ENCODE data around the gene STIL.
"Not testable (repeated sequence)": the region's sequence is repeated elsewhere in the genome, so short reads cannot be mapped to it uniquely, and the experiment has no call there.

The STIL gene

DNA sequence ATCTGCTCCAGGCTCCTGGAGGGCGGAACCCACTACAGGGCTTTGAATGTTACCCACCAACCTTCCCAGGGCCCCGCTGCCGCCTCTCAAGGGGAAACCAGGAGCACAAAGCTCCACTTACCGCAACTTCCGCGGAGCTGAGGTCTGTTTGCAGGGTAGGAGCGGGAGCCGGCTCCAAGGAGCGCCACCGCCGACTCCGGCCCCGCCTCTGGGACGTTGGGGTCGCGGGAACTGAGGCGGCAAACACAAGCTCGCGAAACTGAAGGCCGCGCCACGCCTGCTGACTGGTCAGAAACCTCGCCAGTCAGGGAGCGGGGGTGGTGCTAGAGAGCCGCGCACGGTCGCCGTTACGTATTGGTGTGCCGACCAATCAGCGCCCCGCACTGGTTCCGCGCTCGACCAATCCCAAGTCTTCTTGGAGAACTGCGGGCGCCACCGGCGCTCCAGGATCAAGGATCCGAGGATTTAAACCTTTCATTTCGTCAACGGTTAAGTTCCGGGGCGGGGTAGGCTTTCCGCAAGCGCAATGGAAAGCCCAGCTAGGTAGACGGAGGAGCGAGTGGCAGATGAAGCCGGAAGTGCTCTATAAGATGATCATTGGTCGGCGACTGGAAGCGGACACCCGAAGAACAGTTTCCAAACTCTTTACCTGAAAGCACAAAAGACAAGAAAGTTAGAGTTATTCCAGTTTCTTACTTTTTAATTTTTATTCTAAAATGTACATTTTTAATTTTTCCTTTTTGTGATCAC lies at the start of gene STIL:
TSS of gene STIL (minus strand) at position 233 of the 750 bp plus-strand sequence. CDS start 3,828 bp downstream, outside the sequence.
- DNase-seq: peak; percentile 95 to 96

DNA sequence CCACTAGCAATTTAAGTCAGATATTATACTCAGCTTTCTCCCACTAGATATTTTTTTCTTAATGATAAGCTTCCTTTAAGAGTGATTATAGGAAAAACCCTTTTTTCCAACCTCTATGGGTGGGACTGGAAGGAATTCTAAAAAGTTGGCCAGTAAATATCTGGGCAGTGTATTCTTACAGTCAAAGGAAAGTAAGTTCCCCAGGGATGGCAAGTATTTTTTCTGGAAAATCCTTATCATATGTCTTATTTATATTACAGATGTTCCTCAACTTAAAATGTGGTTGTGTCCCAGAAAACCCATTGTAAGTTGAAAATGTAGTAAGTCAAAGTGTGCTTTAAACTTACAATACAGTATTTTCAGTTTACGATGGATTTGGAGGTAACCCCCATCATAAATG lies 48.9 kb upstream of the STIL start:
- no peak for DNase-seq

DNA sequence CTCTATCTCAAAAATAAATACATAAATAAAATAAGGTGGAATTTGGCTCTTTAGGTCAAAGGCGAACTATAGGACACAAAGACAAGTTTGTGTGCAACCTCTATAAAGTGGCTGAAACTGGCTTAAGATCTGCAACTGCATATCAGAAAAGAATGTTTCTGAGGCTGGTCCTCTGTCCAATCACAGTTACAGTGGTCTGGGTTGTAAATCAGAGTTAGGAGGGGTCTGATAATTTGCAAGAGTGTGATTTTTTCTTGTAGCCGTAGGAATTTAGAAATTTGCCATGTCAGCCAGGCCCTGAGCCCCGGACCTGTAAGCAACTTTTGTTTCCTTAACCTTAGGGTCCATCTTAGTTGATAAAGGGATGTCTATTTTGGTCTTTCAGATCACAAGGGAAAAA lies 47.4 kb upstream of the STIL start:
- no peak for DNase-seq

- no peak for DNase-seq
These were observed 37.4 kb upstream of the STIL start for GRCh38 chr1:47351305-47351704.

- no peak for DNase-seq
These were observed 34.3 kb upstream of the STIL start for GRCh38 chr1:47348246-47348645.

DNA sequence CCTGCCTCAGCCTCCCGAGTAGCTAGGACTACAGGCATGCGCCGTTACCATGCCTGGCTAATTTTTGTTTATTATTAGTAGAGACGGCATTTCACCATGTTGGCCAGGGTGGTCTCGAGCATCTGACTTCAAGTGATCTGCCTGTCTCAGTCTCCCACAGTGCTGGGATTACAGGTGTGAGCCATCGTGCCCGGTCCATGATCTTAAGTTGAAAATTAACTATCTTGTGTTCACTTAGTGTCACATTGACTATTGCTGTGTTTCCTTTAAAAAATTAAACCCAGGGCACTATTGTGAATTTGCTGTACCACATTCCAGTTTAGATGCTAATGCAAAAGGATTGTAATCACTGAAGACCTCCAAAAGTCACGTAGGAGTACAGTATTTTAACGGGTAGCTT lies 33.8 kb upstream of the STIL start:
- no peak for DNase-seq

DNA sequence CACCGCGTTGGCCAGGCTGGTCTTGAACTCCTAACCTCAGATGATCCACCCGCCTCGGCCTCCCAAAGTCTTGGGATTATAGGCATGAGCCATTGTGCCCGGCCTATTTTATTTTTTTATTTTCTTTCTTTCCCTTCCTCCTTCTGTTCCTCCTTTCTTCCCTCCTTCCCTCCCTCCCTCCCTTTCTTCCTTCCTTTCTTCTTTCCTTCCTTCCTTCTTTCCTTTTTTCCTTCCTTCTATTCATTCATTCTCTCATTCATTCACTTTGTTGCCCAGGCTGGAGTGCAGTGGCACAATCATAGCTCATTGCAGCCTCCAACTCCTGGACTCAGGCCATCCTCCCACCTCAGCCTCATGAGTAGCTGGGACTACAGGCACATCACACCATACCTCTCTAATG lies 33.0 kb upstream of the STIL start:
- DNase-seq: not testable (repeated sequence)

GRCh38 chr1:47340227-47340626 lies 26.3 kb upstream of the STIL start:
- no peak for DNase-seq

- no peak for DNase-seq
These were observed 24.5 kb upstream of the STIL start for GRCh38 chr1:47338249-47339077.

GRCh38 chr1:47337350-47337749 lies 23.4 kb upstream of the STIL start:
- DNase-seq: no peak

DNA sequence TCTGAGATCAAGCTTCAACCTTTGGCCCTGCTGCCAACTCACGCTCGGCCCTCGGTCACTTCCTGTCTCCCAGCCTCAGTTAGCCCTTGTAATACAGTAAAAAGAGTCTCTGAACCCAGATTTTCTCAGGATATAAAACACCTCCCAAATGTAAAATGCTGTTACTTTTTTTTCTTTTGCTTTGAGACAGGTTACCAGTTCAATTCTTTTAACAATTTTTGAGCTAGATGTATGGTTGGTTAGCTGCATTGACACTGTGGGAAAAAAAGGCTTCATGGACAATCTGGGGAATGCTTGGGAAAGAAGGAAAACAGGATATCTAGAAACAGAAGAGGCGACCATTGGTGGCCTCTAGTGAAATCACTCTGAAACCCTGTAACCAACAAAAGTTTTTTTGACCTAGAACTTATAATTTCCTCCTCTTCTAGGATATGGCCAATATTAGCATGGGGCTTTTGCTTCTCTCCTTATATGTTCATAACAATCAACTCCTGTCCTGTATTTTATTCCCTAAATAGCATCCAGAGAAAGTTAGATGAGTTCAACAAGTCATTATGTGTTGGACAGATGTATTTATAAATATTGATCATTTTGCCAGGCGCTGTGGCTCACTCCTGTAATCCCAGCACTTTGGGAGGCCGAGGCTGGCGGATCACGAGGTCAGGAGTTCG lies 21.0 kb upstream of the STIL start:
- no peak for DNase-seq

- peak; percentile 68 to 73 for DNase-seq
These were observed 20.2 kb upstream of the STIL start for GRCh38 chr1:47333922-47334764.

GRCh38 chr1:47333578-47333921 lies 19.6 kb upstream of the STIL start, which contains the start of gene CMPK1:
CMPK1 (plus strand) TSS chr1:47333790; CDS start chr1:47333946, 156 bp downstream.
- DNase-seq: peak; percentile 78 to 81

DNA sequence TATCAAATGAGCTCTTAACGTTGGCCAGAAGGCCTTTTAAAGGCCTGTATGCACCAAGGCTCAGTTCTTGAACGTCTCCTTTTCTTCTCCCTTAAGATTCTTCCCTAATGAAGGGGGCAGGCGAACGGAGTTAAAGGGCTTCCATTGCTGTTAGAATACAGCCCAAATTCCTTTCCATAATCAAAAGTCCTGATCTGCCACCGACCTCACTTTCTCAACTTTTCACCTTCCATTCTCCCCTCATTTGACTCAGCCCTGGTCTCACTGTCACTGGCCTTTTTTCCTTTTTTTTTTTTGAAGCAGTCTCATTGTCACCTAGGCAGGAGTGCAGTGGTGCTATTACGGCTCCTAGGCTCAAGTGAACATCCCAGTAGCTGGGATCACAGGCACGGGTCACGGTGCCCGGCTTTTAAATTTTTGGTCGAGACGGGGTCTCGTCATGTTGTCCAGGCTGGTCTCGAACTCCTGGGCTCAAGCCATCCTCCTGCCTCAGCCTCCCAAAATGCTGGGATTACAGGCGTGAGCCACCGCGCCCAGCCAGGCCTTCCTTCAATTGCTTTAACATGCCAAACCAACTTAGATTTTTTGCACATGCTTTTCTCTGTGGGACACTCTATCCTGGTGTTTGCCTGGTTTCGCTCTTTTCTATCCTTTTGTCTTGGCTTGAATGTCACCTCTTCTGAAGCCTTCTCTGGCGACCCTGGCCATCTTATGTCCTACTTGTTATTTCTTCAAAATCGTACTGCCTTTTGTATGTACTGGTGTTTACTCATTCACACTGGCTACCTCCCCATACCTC lies 19.0 kb upstream of the STIL start:
- no peak for DNase-seq

GRCh38 chr1:47331875-47332274 lies 17.9 kb upstream of the STIL start:
- DNase-seq: no peak

- DNase-seq: no peak
These were observed 16.3 kb upstream of the STIL start for GRCh38 chr1:47330212-47330611.

GRCh38 chr1:47328992-47329391 lies 15.0 kb upstream of the STIL start:
- no peak for DNase-seq

GRCh38 chr1:47326271-47326670 lies 12.3 kb upstream of the STIL start:
- DNase-seq: no peak

- DNase-seq: no peak
These were observed 11.6 kb upstream of the STIL start for GRCh38 chr1:47325528-47325927.

DNA sequence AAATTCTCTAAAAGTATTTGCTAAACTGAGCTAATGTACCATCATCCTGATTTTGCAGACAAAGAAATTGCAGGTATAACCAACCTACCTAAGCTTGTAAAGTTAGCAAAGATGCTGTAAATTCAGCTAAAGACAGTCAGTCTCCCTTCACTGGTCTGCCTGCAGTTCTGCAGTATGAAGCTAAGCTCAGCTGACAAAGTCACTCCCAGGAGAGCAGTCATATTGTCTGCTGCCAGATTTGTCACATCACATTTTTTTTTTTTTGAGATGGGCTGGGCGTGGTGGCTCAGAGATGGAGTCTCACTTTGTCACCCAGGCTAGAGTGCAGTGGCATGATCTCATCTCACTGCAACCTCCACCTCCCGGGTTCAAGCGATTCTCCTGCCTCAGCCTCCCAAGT lies 10.7 kb upstream of the STIL start:
- DNase-seq: no peak

GRCh38 chr1:47323599-47324031 lies 9.7 kb upstream of the STIL start:
- no peak for DNase-seq

GRCh38 chr1:47319968-47320367 lies 6.0 kb upstream of the STIL start:
- not testable (repeated sequence) for DNase-seq
